CD4-positive, alpha-beta T cell treated with Interferon alpha-2 for 1 hour (primary cell): ENCODE measurements around the gene GATA2.

ENCODE experiments used
- DNase-seq, 2 donors: peaks; one replicate each; pipeline ENCODE4 v3.0.0-alpha.2; 2020 to 2022

GATA2 gene

DNA sequence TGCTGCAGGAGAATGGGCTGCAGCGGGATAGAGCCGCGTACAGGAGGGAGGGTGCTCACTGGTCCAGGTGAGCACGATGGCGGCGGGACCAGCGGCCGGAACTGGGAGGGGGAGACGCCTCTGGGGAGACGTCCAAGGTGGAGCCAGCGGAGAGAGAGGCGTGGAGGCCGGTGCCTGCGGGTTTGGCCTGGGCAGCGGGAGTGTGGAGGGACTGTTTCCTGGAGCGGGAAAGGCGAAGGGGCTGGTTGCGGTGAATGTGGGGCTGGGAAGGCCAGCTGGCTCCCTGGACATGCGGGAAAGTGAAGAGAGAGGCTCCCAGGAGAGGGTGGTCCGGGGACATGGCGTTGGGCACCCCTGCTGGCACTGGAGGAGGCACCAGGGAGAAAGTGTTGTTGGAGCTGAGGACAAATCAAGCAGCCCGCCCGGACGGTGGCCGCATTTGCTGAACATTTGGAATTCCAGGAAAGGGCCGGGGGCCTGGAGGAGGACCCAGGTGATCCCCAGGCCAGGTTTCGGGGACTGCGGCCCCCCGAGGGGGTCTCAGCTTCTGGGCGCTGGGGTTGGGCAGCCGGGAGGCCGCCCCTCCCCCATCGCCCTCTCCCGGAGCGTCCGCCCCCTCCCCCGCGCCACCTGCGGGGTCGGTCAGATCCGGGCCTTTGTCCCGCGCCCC, 60.6 kb downstream of the GATA2 start:
- no peak for DNase-seq

DNA sequence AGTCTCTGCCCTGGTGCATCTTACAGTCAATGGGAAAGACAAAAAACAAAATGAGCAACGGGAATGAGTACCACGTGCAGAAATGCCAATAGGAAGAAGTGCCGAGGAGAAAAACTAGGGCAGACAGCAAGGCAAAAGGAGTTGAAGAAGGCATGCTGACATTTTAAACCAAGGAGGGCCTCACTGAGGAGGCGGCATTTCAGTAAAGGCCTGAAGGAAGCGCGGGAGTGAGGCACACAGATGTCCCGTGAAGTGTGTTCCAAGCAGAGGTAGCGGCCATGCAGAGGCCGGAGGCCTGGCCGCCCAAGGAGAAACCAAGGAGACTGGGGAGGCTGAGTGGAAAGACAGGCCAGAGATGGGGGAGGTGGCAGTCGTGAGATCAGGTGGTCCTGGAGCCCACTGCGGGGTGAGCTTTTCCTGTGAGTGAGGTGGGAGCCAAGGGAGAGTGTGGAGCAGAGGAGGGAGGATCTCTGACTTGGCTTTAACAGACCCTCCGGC, 61.1 kb downstream of the GATA2 start:
- no peak for DNase-seq

DNA sequence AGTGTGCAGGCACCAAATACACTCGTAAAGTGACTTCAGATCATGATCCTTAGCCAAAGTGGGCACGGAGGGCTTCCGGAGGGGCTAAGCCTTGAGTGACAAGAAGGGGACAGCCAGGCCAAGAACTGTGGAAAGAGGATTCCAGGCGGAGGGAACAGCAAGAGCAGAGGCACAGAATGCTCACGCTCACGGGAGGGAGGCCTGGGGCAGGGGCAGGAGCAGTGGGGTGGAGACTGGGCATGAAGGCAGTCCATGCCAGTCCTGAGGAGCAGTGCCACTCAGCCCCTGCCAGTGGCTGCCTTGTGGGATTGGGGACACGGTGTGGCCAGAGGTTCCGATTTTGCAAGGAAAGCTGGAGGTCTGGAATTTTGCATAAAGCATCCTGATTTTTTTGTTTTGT, 62.3 kb downstream of the GATA2 start:
- no peak for DNase-seq

DNA sequence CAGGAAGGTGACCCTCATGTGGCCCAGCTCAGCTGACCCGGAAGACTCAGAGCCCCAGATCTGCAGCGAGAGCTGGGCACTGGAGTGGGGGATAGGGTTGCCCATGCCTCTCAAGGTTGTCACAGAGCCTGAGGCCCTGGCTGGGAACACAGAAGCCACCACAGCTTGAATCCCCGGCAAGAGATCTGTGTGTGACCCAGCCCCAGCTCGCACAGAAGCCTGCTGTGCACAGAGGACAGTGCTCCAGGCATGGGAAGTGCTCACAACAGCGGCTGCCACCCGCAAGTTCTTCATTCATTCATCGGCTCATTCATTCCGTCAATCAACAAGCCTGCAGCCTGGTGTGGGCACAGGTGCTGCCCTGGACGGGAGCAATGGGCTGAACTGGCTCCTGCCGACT, 62.7 kb downstream of the GATA2 start:
- DNase-seq: no peak

DNA sequence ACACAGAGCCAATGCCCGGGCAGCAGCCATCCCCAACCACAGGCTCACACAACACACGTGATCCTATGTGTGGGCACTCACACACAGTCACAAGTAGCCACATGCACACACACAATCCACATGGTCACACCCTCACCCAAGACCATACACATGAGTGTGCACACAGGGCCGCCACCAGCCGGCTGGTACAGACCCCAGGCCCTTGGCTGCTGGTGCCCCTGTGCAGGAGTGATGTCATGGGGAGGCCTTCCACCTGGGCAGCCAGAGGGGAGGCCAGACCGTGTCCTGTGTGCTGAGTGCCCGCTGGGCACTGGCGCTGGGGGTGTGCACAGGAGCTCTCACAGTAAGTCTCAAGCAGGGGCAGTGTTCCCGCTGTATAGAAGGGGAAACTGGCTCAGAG, 63.2 kb downstream of the GATA2 start:
- no peak for DNase-seq
